Psoas muscle (tissue), 8 donors: Measurements from ENCODE around the gene OR14A2. TPM values are rescaled to one million over a fixed set of nuclear protein-coding genes. Genes with fewer than 3 reads are reported as not detected.

Experiments used
- ATAC-seq, 4 donors: fragments of 200-7000 bp; cut with Tn5 transposase; one replicate each; pipeline ENCODE4 v1.9.1; 2020; ENCODE audit warnings: moderate library complexity in 3 of 4, mild to moderate bottlenecking in 2 of 4
- DNase-seq, 2 donors: peaks; one replicate each; pipeline ENCODE4 v3.0.0-alpha.2; 2020
- H3K27ac ChIP-seq: fragments of 200-600 bp; one replicate; pipeline ENCODE4 v1.8.0; 2022
- H3K27me3 ChIP-seq, 3 donors: fragments of 200-600 bp in 1 of 3; one replicate each; pipeline versions ENCODE4 v1.6.1 to v1.8.0; 2013 to 2022; ENCODE audit warnings: low read length in 2 of 3, mild to moderate bottlenecking in 2 of 3, moderate library complexity in 1 of 3; ENCODE audit not compliant: insufficient read depth in 3 of 3
- H3K36me3 ChIP-seq, 2 donors: fragments of 200-600 bp in 1 of 2; one replicate each; pipeline versions ENCODE4 v1.6.1 to v1.8.0; 2013 to 2022; ENCODE audit warnings: low read depth in 1 of 2, mild to moderate bottlenecking in 1 of 2, moderate library complexity in 1 of 2; ENCODE audit not compliant: insufficient read depth in 1 of 2
- H3K4me1 ChIP-seq: fragments of 200-600 bp; one replicate; pipeline ENCODE4 v1.8.0; 2022
- H3K4me3 ChIP-seq: fragments of 200-600 bp; one replicate; pipeline ENCODE4 v1.8.0; 2022; ENCODE audit warnings: mild to moderate bottlenecking
- H3K9me3 ChIP-seq: fragments of 200-600 bp; one replicate; pipeline ENCODE4 v1.8.0; 2022
- WGBS, 3 donors: extraction: QIAGEN DNeasy Blood & Tissue Kit; methylation state at CpG; one replicate each; pipeline versions ENCODE4 v1.1.6 to v1.1.7; 2013; 5-methylcytosine and 5-hydroxymethylcytosine counted together
- intact Hi-C, 2 donors: fragments of 100-400 bp; cut with DNase I; formaldehyde crosslinking; loops; one replicate each; pipeline versions ENCODE4 v1.11.0 to v1.14.2; 2022
- polyA plus RNA-seq, 3 donors: library from polyadenylated mRNA; stranded (reverse); fragments of 200-250 nt; gene quantifications; one replicate each; pipeline ENCODE4 v1.2.3, GENCODE V29; 2013
- total RNA-seq, 4 donors: library from RNA; stranded (reverse); fragmentation: NEBNext Ultra II Directional in 2 of 4; extraction: Animal tissue kit (Norgen Biotek cat#: 25700) in 2 of 4; gene quantifications; one replicate each; pipeline versions ENCODE4 v1.2.1 to v1.2.4, GENCODE V29; 2021 to 2023
- TF ChIP-seq, protein P1 (sequence below): fragments of 200-600 bp; IDR thresholded peaks from one replicate; pipeline ENCODE4 v1.8.0; 2022; ENCODE audit warnings: antibody characterized with exemption
- donor health status: healthy with polysubstance abuse.
- donor health status: DM: no; HTN: no; CAD: no; lungs with moderate emphysema.
- donor health status: Bipolar disorder and iron deficiency.
- donor health status: healthy.
- donor health status: DM: yes; HTN: yes; CAD: no.
- donor health status: DM: no; HTN: no; CAD: no.
- donor health status: DM: no; HTN: no; CAD: no.
- donor health status: DM: yes; HTN: yes; CAD: no.

The OR14A2 gene
- total and polyA plus RNA-seq, 7 donors = not detected

- ATAC-seq (no peak), DNase-seq (no peak)
- no peak overlapping the region for H3K4me3 ChIP-seq
- H3K9me3 ChIP-seq = no peaks in the 10 kb centered on the region
- no peaks in the 10 kb centered on the region for H3K36me3 ChIP-seq
- intact Hi-C loops = no loop called here
- TF ChIP-seq, protein P1, sequence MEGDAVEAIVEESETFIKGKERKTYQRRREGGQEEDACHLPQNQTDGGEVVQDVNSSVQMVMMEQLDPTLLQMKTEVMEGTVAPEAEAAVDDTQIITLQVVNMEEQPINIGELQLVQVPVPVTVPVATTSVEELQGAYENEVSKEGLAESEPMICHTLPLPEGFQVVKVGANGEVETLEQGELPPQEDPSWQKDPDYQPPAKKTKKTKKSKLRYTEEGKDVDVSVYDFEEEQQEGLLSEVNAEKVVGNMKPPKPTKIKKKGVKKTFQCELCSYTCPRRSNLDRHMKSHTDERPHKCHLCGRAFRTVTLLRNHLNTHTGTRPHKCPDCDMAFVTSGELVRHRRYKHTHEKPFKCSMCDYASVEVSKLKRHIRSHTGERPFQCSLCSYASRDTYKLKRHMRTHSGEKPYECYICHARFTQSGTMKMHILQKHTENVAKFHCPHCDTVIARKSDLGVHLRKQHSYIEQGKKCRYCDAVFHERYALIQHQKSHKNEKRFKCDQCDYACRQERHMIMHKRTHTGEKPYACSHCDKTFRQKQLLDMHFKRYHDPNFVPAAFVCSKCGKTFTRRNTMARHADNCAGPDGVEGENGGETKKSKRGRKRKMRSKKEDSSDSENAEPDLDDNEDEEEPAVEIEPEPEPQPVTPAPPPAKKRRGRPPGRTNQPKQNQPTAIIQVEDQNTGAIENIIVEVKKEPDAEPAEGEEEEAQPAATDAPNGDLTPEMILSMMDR = no peak
- no peak overlapping the region for H3K27ac ChIP-seq
- no peaks in the 10 kb centered on the region for H3K27me3 ChIP-seq
- WGBS, 3 donors = 78 to 85% (median 81%) methylated on average over 2 of the region's 2 CpGs
- no peaks in the 10 kb centered on the region for H3K4me1 ChIP-seq
These were observed 7.2 kb downstream of the OR14A2 start for GRCh38 chr1:247740721-247741120.

- H3K4me1 ChIP-seq = no peaks in the 10 kb centered on the region
- no peak within 1 kb of the TSS for H3K4me3 ChIP-seq
- H3K9me3 ChIP-seq = no peaks in the 10 kb centered on the region
- DNase-seq (no peak), ATAC-seq (no peak)
- no peaks in the 10 kb centered on the region for H3K27me3 ChIP-seq
- WGBS, 3 donors = 91 to 97% (median 92%) methylated on average over 1 of the region's 1 CpG
- no peaks in the 10 kb centered on the region for H3K36me3 ChIP-seq
- intact Hi-C loops = no loop called here
- TF ChIP-seq, protein P1 = no peak
- H3K27ac ChIP-seq = no peak within 1 kb of the TSS
These were observed 9.6 kb downstream of the OR14A2 start, which contains the start of gene OR14K1 for GRCh38 chr1:247738315-247738714. OR14K1 (plus strand) TSS chr1:247738615; CDS start chr1:247738615, 0 bp downstream.

DNA sequence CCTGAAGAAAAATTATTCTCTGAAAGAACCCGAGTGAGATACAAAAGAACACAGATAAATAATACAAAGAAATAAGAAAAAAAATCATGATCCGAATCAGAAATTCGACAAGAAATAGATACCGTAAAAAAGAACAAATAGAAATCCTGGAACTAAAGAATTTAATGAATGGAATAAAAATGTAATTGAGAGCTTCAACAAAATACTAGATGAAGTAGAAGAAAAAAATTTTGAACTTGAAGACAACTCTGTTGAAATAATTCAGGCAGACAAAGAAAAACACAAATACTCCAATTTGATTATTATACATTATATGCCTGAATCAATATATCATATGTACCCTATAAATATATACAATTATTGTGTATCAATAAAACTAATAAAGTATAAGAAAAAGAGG, 26.7 kb downstream of the OR14A2 start:
- intact Hi-C loops = no loop called here
- H3K27ac ChIP-seq = no peak overlapping the region
- no peaks in the 10 kb centered on the region for H3K9me3 ChIP-seq
- ATAC-seq (no peak), DNase-seq (no peak)
- H3K36me3 ChIP-seq = no peaks in the 10 kb centered on the region
- H3K4me1 ChIP-seq = no peaks in the 10 kb centered on the region
- 90 to 94% (median 92%) methylated on average over 4 of the region's 4 CpGs for WGBS, 3 donors
- H3K27me3 ChIP-seq = no peaks in the 10 kb centered on the region
- TF ChIP-seq, protein P1 = no peak
- no peak overlapping the region for H3K4me3 ChIP-seq

DNA sequence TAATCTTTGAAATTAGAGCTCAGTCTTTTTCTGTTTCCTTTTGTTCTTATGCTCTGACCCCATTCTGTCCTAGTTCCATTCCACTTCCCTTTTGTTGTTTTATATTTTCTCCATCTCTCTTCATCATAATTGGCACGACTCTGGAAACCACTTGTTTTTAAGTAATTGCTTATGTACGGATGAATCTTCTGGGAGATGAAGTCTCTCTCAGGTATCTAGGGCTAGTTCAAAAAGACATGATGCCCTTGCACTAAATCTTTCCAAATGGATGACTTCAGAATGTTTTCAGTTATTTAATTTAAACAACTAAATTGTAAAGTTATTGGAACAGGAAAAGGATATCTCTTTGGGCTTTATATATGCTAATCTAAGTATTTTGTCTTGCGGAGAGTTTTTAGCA, 31.4 kb downstream of the OR14A2 start, which contains the start of gene OR6F1:
Gene OR6F1 (minus strand): TSS at position 101 of the 400 bp plus-strand sequence. CDS start 3,891 bp downstream, outside the sequence.
- 81 to 88% (median 85%) methylated on average over 3 of the region's 3 CpGs for WGBS, 3 donors
- intact Hi-C loops = no loop called here

More for the DNA sequence above, 31.4 kb downstream of the OR14A2 start, which contains the start of gene OR6F1:
- Histone ChIP-seq H3K9me3 (no peaks in the 10 kb centered on the region), H3K27me3 (no peaks in the 10 kb centered on the region), H3K4me1 (no peaks in the 10 kb centered on the region), H3K4me3 (no peak within 1 kb of the TSS), H3K36me3 (no peaks in the 10 kb centered on the region), H3K27ac (no peak within 1 kb of the TSS)
- no peak for DNase-seq
- no peak for ATAC-seq
- TF ChIP-seq, protein P1 = no peak
